SK-N-SH (cell line): ENCODE data around the gene TARBP1. TPM values are rescaled to one million over a fixed set of nuclear protein-coding genes. Genes with fewer than 3 reads are reported as not detected.

ENCODE experiments used
- CTCF ChIA-PET: fragments of 300-600, 350-600 bp; formaldehyde crosslinking; extraction: SDS; loops from one replicate; lab custom pipeline; 2021; lab: Yijun Ruan, JAX
- POLR2A ChIA-PET: fragments of 350-600 bp; sonication (Branson Sonifier 250); formaldehyde crosslinking; extraction: SDS; loops from one replicate; lab custom pipeline; 2020; ENCODE audit warnings: antibody characterized with exemption, inconsistent platforms; lab: Yijun Ruan, JAX
- DNase-seq: peaks from one replicate; pipeline ENCODE4 v3.0.0; 2012
- H2AFZ ChIP-seq: fragments of 200-600 bp; sonication (generic); 2 replicates; pipeline ENCODE4 v1.8.1; 2016; ENCODE audit warnings: antibody characterized with exemption, mild to moderate bottlenecking, low read depth
- H3F3A ChIP-seq: fragments of 200-600 bp; sonication (generic); replicated peaks from 2 replicates; pipeline ENCODE3; 2016; ENCODE audit warnings: antibody characterized with exemption, mild to moderate bottlenecking; ENCODE audit not compliant: insufficient read depth
- H3K27ac ChIP-seq, 2 experiments: fragments of 200-500 bp in 1 of 2; fragments of 200-600 bp in 1 of 2; sonication (Bioruptor generic) in 1 of 2; sonication (generic), shearing (Covaris generic) in 1 of 2; 2 replicates each; pipeline versions ENCODE4 v1.5.1 to v1.6.1; 2014 to 2016; ENCODE audit warnings: low read depth in 2 of 2, inconsistent platforms in 1 of 2, low read length in 1 of 2, mild to moderate bottlenecking in 1 of 2, mixed read lengths in 1 of 2
- H3K27me3 ChIP-seq: fragments of 200-600 bp; sonication (generic), shearing (Covaris generic); 2 replicates; pipeline ENCODE4 v1.6.1; 2016; ENCODE audit warnings: mixed run types; ENCODE audit not compliant: insufficient read depth
- H3K36me3 ChIP-seq, 2 experiments: fragments of 200-500 bp in 1 of 2; fragments of 200-600 bp in 1 of 2; sonication (Bioruptor generic) in 1 of 2; sonication (generic) in 1 of 2; replicated peaks in 1 of 2; 2 replicates each; pipeline versions ENCODE3 to v1.5.1; 2014 to 2016; ENCODE audit warnings: low read length in 1 of 2, mild to moderate bottlenecking in 1 of 2; ENCODE audit not compliant: insufficient read depth in 2 of 2, control insufficient read depth in 1 of 2
- H3K4me1 ChIP-seq, 2 experiments: fragments of 200-500 bp in 1 of 2; fragments of 200-600 bp in 1 of 2; sonication (Bioruptor generic) in 1 of 2; sonication (generic), shearing (Covaris generic) in 1 of 2; 2 replicates each; pipeline versions ENCODE4 v1.5.1 to v1.6.1; 2014 to 2016; ENCODE audit warnings: low read depth in 1 of 2, low read length in 1 of 2, mixed run types in 1 of 2; ENCODE audit not compliant: insufficient read depth in 2 of 2, control insufficient read depth in 1 of 2
- H3K4me2 ChIP-seq: fragments of 200-600 bp; sonication (generic), shearing (Covaris generic); 2 replicates; pipeline ENCODE4 v1.6.1; 2017; ENCODE audit warnings: mixed run types
- H3K4me3 ChIP-seq, 2 experiments: fragments of 200-500 bp in 1 of 2; fragments of 200-600 bp in 1 of 2; sonication (Bioruptor generic) in 1 of 2; sonication (generic), shearing (Covaris generic) in 1 of 2; 2 replicates each; pipeline versions ENCODE4 v1.5.1 to v1.8.1; 2014 to 2016; ENCODE audit warnings: low read depth in 2 of 2, inconsistent platforms in 1 of 2, low read length in 1 of 2, mild to moderate bottlenecking in 1 of 2, mixed read lengths in 1 of 2, moderate library complexity in 1 of 2
- H3K79me2 ChIP-seq: fragments of 200-600 bp; sonication (generic); 2 replicates; pipeline ENCODE4 v1.8.1; 2017; ENCODE audit warnings: mild to moderate bottlenecking; ENCODE audit not compliant: insufficient read depth
- H3K9ac ChIP-seq: fragments of 200-600 bp; sonication (generic); 2 replicates; pipeline ENCODE4 v1.6.1; 2017; ENCODE audit warnings: mixed run types
- H3K9me2 ChIP-seq: fragments of 200-600 bp; sonication (generic); 2 replicates; pipeline ENCODE4 v1.6.1; 2017; ENCODE audit warnings: mixed run types
- H3K9me3 ChIP-seq: fragments of 200-600 bp; sonication (generic); 2 replicates; pipeline ENCODE4 v1.6.1; 2017; ENCODE audit warnings: mixed run types, mild to moderate bottlenecking, moderate library complexity
- H4K20me1 ChIP-seq: fragments of 200-600 bp; sonication (generic); 2 replicates; pipeline ENCODE4 v1.6.1; 2017; ENCODE audit warnings: mild to moderate bottlenecking, mixed run types; ENCODE audit not compliant: insufficient read depth
- CHD2 ChIP-seq: fragments of 150-350 bp; IDR thresholded peaks from 2 replicates; pipeline ENCODE4 v1.6.1; 2018; ENCODE audit warnings: low read length; ENCODE audit not compliant: partially characterized antibody
- ELF1 ChIP-seq: IDR thresholded peaks from 2 replicates; pipeline ENCODE4 v1.4.0; 2012
- EZH2phosphoT487 ChIP-seq: fragments of 200-600 bp; sonication (generic); IDR thresholded peaks from 2 replicates; pipeline ENCODE4 v1.6.1; 2017; ENCODE audit warnings: low read depth, mixed run types, mild to moderate bottlenecking, antibody characterized with exemption, moderate library complexity, borderline replicate concordance
- FOSL2 ChIP-seq: IDR thresholded peaks from 2 replicates; pipeline ENCODE4 v1.4.0; 2012; ENCODE audit warnings: low read depth, mild to moderate bottlenecking, moderate library complexity, borderline replicate concordance
- FOXJ3 ChIP-seq: sonication (generic); formaldehyde crosslinking; IDR thresholded peaks from 2 replicates; pipeline ENCODE4 v1.5.1; 2020; ENCODE audit warnings: mild to moderate bottlenecking, missing genetic modification reagents
- FOXM1 ChIP-seq: IDR thresholded peaks from 2 replicates; pipeline ENCODE4 v1.4.0; 2012; ENCODE audit warnings: low read depth, mild to moderate bottlenecking
- GABPA ChIP-seq: IDR thresholded peaks from 2 replicates; pipeline ENCODE4 v1.4.0; 2012; ENCODE audit warnings: low read depth, mild to moderate bottlenecking
- GATA2 ChIP-seq: sonication (generic); formaldehyde crosslinking; IDR thresholded peaks from 2 replicates; pipeline ENCODE4 v1.5.0; 2020; ENCODE audit warnings: mild to moderate bottlenecking, missing genetic modification reagents
- JUND ChIP-seq: IDR thresholded peaks from 2 replicates; pipeline ENCODE4 v1.4.0; 2012
- MXI1 ChIP-seq: IDR thresholded peaks from 2 replicates; pipeline ENCODE4 v1.6.1; 2012; ENCODE audit warnings: mild to moderate bottlenecking, low read depth, low read length, improper control_type of control experiment
- POLR2AphosphoS5 ChIP-seq: IDR thresholded peaks from 2 replicates; pipeline ENCODE4 v1.6.1; 2012; ENCODE audit warnings: low read depth, low read length
- RCOR1 ChIP-seq: fragments of 150-350 bp; IDR thresholded peaks from 2 replicates; pipeline ENCODE4 v1.6.1; 2017; ENCODE audit warnings: antibody characterized with exemption, low read length
- SIN3A ChIP-seq: IDR thresholded peaks from 2 replicates; pipeline ENCODE4 v1.6.1; 2012; ENCODE audit warnings: low read depth, mild to moderate bottlenecking, low read length, moderate library complexity, borderline replicate concordance
- SMC3 ChIP-seq: IDR thresholded peaks from 2 replicates; pipeline ENCODE4 v1.6.1; 2012; ENCODE audit warnings: low read depth, low read length, improper control_type of control experiment
- WGBS: methylation state at CpG from one replicate; pipeline ENCODE4 v1.1.6; 2017; ENCODE audit warnings: low lambda C conversion rate; 5-methylcytosine and 5-hydroxymethylcytosine counted together
- polyA plus RNA-seq, 3 experiments: library from polyadenylated mRNA; depleted of rRNA; stranded (reverse); fragments of >200 nt; gene quantifications; 2 replicates each; pipeline ENCODE4 v1.2.3, GENCODE V29; 2012
- TF ChIP-seq, protein P1 (sequence below): IDR thresholded peaks from 2 replicates; pipeline ENCODE4 v1.6.1; 2012; ENCODE audit warnings: mild to moderate bottlenecking, low read depth, low read length, moderate library complexity
- TF ChIP-seq, protein P2 (sequence below): fragments of 200-600 bp; sonication (generic); IDR thresholded peaks from 2 replicates; pipeline ENCODE4 v1.6.1; 2017; ENCODE audit warnings: antibody characterized with exemption, mild to moderate bottlenecking, moderate library complexity

Gene TARBP1
- polyA plus RNA-seq, 1 of the 3 experiments (the other 2 are of a cell fraction), result 33.0 TPM

DNA sequence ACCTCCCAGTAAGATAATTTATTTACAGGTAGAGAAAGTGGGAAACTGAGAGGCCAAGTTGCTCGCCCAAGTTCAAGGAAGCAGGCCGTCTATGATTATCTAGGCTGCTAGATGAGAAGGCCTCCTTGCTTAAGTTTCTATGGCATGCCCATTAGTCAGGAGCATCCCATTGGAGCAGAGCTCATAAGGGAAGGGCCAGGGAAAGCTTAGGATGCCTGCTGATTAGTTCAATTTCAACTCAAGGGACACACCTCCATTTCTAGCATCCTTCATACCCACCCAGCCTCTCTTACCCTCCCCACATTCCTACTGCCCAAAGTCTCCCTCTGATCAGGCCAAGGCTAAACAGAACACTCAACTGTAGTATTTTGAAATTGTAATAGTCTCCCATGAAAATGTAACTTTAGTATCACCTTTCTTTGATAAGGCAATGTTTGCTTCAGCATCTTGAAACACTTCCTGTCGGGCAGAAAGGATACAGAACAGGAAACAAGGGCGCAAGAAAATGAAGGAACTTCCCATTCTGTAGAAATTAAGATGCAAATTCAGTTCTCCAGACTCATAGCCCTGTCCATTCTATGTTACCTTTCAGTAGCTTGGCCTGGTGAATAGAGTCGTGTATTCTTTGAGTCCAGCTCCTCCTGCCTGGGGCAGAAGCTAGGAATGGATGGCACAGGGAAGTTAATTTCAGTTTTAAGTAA is 46.3 kb upstream of the TARBP1 start:
- ChIA-PET POLR2A (no interaction called here), CTCF (interaction anchor here (0.9 to 1.3 kb wide), 2 partner anchors 16 to 22 kb away, joined by 3 read pairs; no protein-coding TSS in a partner anchor)
- no peak overlapping the region for H2AFZ ChIP-seq
- no peaks in the 10 kb centered on the region for H3K36me3 ChIP-seq
- DNase-seq, result no peak
- peaks cover 5% of the 10 kb centered on the region for H3F3A ChIP-seq
- no peaks in the 10 kb centered on the region for H3K27me3 ChIP-seq
- no peak overlapping the region for H3K4me3 ChIP-seq
- no peaks in the 10 kb centered on the region for H4K20me1 ChIP-seq
- H3K27ac ChIP-seq, result no peak overlapping the region
- no peak for TF ChIP-seq EZH2phosphoT487
- TF ChIP-seq POLR2AphosphoS5, result no peak
- TF ChIP-seq RCOR1, result no peak
- TF ChIP-seq, protein P1, sequence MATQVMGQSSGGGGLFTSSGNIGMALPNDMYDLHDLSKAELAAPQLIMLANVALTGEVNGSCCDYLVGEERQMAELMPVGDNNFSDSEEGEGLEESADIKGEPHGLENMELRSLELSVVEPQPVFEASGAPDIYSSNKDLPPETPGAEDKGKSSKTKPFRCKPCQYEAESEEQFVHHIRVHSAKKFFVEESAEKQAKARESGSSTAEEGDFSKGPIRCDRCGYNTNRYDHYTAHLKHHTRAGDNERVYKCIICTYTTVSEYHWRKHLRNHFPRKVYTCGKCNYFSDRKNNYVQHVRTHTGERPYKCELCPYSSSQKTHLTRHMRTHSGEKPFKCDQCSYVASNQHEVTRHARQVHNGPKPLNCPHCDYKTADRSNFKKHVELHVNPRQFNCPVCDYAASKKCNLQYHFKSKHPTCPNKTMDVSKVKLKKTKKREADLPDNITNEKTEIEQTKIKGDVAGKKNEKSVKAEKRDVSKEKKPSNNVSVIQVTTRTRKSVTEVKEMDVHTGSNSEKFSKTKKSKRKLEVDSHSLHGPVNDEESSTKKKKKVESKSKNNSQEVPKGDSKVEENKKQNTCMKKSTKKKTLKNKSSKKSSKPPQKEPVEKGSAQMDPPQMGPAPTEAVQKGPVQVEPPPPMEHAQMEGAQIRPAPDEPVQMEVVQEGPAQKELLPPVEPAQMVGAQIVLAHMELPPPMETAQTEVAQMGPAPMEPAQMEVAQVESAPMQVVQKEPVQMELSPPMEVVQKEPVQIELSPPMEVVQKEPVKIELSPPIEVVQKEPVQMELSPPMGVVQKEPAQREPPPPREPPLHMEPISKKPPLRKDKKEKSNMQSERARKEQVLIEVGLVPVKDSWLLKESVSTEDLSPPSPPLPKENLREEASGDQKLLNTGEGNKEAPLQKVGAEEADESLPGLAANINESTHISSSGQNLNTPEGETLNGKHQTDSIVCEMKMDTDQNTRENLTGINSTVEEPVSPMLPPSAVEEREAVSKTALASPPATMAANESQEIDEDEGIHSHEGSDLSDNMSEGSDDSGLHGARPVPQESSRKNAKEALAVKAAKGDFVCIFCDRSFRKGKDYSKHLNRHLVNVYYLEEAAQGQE, result no peak
- no peak for TF ChIP-seq CHD2
- no peak for TF ChIP-seq FOSL2
- TF ChIP-seq GABPA, result no peak
- TF ChIP-seq MXI1, result no peak
- TF ChIP-seq ELF1, result no peak
- TF ChIP-seq JUND, result no peak
- no peaks in the 10 kb centered on the region for H3K9me3 ChIP-seq
- no peaks in the 10 kb centered on the region for H3K9me2 ChIP-seq
- H3K79me2 ChIP-seq, result no peaks in the 10 kb centered on the region
- 93% methylated on average over 5 of the region's 5 CpGs for WGBS
- H3K9ac ChIP-seq, result no peak overlapping the region
- H3K4me2 ChIP-seq, result no peak overlapping the region
- peaks cover 19% of the 10 kb centered on the region in 2 experiments for H3K4me1 ChIP-seq

DNA sequence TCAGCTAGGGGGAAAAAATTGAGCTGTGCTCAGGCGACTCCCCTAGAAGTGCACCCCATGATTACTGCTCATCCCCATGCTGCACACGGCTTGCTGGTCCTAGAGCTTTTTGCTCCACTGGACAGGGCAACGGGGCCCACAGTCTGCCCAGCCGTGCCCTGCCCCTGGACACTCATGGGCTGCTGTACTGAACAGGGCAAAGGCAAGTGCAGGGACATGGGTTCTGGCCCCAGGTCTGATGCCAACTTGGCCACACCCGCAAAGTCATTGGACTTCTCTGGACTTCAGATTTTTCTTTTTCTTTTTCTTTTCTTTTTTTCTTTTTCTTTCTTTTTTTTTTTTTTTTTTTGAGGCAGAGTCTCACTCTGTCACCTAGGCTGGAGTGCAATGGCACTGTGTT is 42.9 kb upstream of the TARBP1 start:
- WGBS, result 98% methylated on average over 4 of the region's 5 CpGs
- H2AFZ ChIP-seq, result no peak overlapping the region
- H3K4me1 ChIP-seq, result peaks cover 15 to 38% of the 10 kb centered on the region in 2 experiments
- H4K20me1 ChIP-seq, result no peaks in the 10 kb centered on the region
- no peaks in the 10 kb centered on the region for H3K79me2 ChIP-seq
- ChIA-PET CTCF (interaction anchor here (0.9 to 1.4 kb wide), 4 partner anchors 18 to 562 kb away, joined by 3 to 6 read pairs (median 4); no protein-coding TSS in a partner anchor), POLR2A (no interaction called here)
- no peaks in the 10 kb centered on the region for H3K9me3 ChIP-seq
- H3K9me2 ChIP-seq, result no peaks in the 10 kb centered on the region
- TF ChIP-seq SMC3 (no peak), SIN3A (no peak), FOSL2 (no peak), CHD2 (no peak), FOXM1 (no peak), GATA2 (CRISPR knock-in tag) (no peak), JUND (no peak), FOXJ3 (CRISPR knock-in tag) (no peak), POLR2AphosphoS5 (no peak)
- TF ChIP-seq, protein P2, sequence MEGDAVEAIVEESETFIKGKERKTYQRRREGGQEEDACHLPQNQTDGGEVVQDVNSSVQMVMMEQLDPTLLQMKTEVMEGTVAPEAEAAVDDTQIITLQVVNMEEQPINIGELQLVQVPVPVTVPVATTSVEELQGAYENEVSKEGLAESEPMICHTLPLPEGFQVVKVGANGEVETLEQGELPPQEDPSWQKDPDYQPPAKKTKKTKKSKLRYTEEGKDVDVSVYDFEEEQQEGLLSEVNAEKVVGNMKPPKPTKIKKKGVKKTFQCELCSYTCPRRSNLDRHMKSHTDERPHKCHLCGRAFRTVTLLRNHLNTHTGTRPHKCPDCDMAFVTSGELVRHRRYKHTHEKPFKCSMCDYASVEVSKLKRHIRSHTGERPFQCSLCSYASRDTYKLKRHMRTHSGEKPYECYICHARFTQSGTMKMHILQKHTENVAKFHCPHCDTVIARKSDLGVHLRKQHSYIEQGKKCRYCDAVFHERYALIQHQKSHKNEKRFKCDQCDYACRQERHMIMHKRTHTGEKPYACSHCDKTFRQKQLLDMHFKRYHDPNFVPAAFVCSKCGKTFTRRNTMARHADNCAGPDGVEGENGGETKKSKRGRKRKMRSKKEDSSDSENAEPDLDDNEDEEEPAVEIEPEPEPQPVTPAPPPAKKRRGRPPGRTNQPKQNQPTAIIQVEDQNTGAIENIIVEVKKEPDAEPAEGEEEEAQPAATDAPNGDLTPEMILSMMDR, result no peak
- H3K27me3 ChIP-seq, result no peaks in the 10 kb centered on the region
- peaks cover 9% of the 10 kb centered on the region for H3F3A ChIP-seq
- H3K36me3 ChIP-seq, result no peaks in the 10 kb centered on the region
- no peak for DNase-seq
- H3K4me2 ChIP-seq, result no peak overlapping the region
- H3K4me3 ChIP-seq, result no peak overlapping the region
- H3K9ac ChIP-seq, result no peak overlapping the region
- H3K27ac ChIP-seq, result no peak overlapping the region
